ENCODE measurements around the gene CARD11.

- no peak for TF ChIP-seq EZH2 (IDR thresholded peaks at IDR 0.05; ENCODE audit: borderline replicate concordance, insufficient read depth, low read depth, low read length, poor library complexity, severe bottlenecking)
- no peak for TF ChIP-seq CTCF (IDR thresholded peaks at IDR 0.05)
Measured at GRCh38 chr7:3037259-3037658, 6.4 kb downstream of the CARD11 start.
